Body of pancreas (tissue), 4 donors: ENCODE measurements around the gene PBX1.

ENCODE experiments used
- CTCF ChIP-seq, 7 experiments: fragments of 450-650 bp in 4 of 7; fragments of 200-600 bp in 3 of 7; sonication (generic) in 3 of 7; IDR thresholded peaks; one replicate each; pipeline ENCODE4 v1.5.1; 2016 to 2019; ENCODE audit warnings: antibody characterized with exemption in 7 of 7
- POLR2A ChIP-seq, 3 donors: fragments of 450-650 bp; IDR thresholded peaks; one replicate each; pipeline ENCODE4 v1.6.1; 2016; ENCODE audit warnings: antibody characterized with exemption in 3 of 3, mild to moderate bottlenecking in 2 of 3

DNA sequence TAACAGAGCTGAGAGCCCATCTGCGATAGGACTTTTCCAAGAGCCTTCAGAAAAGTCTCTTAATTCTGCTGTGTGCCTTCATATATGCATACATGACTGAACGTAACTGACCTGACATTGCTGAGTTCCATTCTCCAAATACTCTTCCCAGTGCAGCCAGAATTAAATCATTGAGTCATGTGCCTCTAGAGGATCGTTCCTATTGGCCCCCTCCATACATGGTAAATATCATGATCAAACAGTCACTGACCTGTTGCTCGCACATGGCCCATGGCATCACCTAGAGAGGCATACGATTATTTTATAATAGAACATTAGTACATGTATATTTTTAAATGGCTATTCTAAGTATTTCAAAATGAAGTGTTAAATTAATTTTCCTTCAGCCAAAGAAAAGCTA, 186.8 kb downstream of the PBX1 start:
- no peak for TF ChIP-seq POLR2A (IDR thresholded peaks at IDR 0.05)
- no peak for TF ChIP-seq CTCF (IDR thresholded peaks at IDR 0.05)
